Ishikawa (cell line): ENCODE results near the gene FGD2.

Source experiments
- CEBPB ChIP-seq: IDR thresholded peaks from 2 replicates; pipeline ENCODE4 v1.6.1; 2012
- CREB1 ChIP-seq: IDR thresholded peaks from 2 replicates; pipeline ENCODE4 v1.6.1; 2012; ENCODE audit warnings: low read depth
- EGR1 ChIP-seq: IDR thresholded peaks from 2 replicates; pipeline ENCODE4 v1.6.1; 2012
- EP300 ChIP-seq: IDR thresholded peaks from 2 replicates; pipeline ENCODE4 v1.6.1; 2012; ENCODE audit warnings: borderline replicate concordance
- FOXM1 ChIP-seq: IDR thresholded peaks from 2 replicates; pipeline ENCODE4 v1.6.1; 2012; ENCODE audit warnings: low read depth, borderline replicate concordance
- MAX ChIP-seq: IDR thresholded peaks from 2 replicates; pipeline ENCODE4 v1.6.1; 2012
- NFIC ChIP-seq: IDR thresholded peaks from 2 replicates; pipeline ENCODE4 v1.6.1; 2012
- RAD21 ChIP-seq: IDR thresholded peaks from 2 replicates; pipeline ENCODE4 v1.6.1; 2012; ENCODE audit warnings: low read depth
- REST ChIP-seq: IDR thresholded peaks from 2 replicates; pipeline ENCODE4 v1.6.1; 2012; ENCODE audit warnings: low read depth, mild to moderate bottlenecking
- TAF1 ChIP-seq: IDR thresholded peaks from 2 replicates; pipeline ENCODE4 v1.6.1; 2012; ENCODE audit warnings: low read depth, mild to moderate bottlenecking
- TCF12 ChIP-seq: IDR thresholded peaks from 2 replicates; pipeline ENCODE4 v1.6.1; 2012; ENCODE audit warnings: low read depth
- TEAD4 ChIP-seq: IDR thresholded peaks from 2 replicates; pipeline ENCODE4 v1.6.1; 2012
- USF1 ChIP-seq: IDR thresholded peaks from 2 replicates; pipeline ENCODE4 v1.6.1; 2012
- YY1 ChIP-seq: IDR thresholded peaks from 2 replicates; pipeline ENCODE4 v1.6.1; 2012; ENCODE audit warnings: low read depth
- ZBTB7A ChIP-seq: IDR thresholded peaks from 2 replicates; pipeline ENCODE4 v1.6.1; 2012; ENCODE audit warnings: low read depth

The FGD2 gene

GRCh38 chr6:36969988-36970891, 35.2 kb upstream of the FGD2 start:
- no peak for TF ChIP-seq TAF1
- no peak for TF ChIP-seq USF1
- no peak for TF ChIP-seq TEAD4
- no peak for TF ChIP-seq TCF12
- TF ChIP-seq CREB1 = no peak
- TF ChIP-seq FOXM1 = no peak
- TF ChIP-seq EP300 = no peak
- no peak for TF ChIP-seq YY1
- TF ChIP-seq MAX = no peak
- TF ChIP-seq CEBPB = no peak
- no peak for TF ChIP-seq RAD21
- no peak for TF ChIP-seq REST
- TF ChIP-seq NFIC = no peak
- no peak for TF ChIP-seq EGR1
- no peak for TF ChIP-seq ZBTB7A

- TF ChIP-seq FOXM1 (no peak), MAX (no peak), TAF1 (no peak), EP300 (no peak), TCF12 (no peak), USF1 (no peak), CEBPB (no peak), YY1 (no peak), TEAD4 (no peak), REST (no peak), CREB1 (no peak), RAD21 (no peak), EGR1 (no peak), ZBTB7A (no peak), NFIC (no peak)
Measured at GRCh38 chr6:36970892-36971842, 34.3 kb upstream of the FGD2 start.

- TF ChIP-seq TAF1 (no peak), EP300 (no peak), RAD21 (no peak), NFIC (no peak), USF1 (no peak), TCF12 (no peak), CREB1 (no peak), YY1 (no peak), ZBTB7A (no peak), MAX (no peak), FOXM1 (no peak), EGR1 (no peak), TEAD4 (no peak), REST (no peak), CEBPB (no peak)
Measured at GRCh38 chr6:36971921-36972673, 33.4 kb upstream of the FGD2 start.
